ENCODE measurements around the gene NECTIN1.

The NECTIN1 gene

DNA sequence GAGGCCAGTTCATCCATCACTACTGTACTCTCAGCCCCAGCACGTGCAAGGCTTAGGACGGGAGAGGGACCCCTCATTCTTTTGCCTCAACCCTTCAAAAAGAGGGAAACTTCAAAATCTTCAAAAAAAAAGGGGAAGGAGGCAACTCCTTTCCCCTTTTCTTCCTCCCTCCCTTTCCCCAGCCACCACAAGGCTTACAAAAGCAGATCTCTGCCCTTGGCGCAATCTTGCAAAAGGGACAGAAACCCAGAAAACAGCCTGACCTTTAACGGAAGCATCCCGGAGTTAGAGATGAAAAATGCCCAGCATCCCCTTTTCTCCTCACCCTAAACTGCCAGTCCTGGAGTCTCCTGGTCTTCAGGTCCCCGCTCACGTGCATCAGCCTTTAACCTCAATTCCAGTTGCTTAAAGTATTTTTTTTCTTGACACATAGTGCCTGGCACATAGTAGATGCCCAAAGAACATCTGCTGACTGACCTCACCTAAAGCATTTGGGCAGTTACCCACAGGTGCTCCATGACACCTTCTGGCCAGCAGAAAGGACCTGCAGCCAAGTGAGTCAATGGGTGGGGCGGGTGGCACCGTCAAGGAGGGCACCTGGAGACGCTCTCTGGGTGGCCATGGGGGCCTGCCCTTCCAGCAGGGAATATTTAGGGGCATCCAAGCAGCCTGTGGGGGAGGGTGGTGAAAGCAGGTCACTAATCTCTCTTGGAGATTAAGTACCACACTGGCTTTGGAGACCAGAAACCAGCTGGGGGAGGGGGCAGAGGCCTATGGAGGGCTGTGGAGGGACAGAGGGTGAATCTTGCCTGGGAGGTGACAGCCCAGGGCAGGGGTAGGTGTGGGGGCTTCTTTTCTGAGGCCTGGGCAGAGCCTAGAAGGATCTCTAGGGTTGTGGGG, 16.3 kb downstream of the NECTIN1 start:
- DNase-seq (ENCODE audit: low spot score): no peak

DNA sequence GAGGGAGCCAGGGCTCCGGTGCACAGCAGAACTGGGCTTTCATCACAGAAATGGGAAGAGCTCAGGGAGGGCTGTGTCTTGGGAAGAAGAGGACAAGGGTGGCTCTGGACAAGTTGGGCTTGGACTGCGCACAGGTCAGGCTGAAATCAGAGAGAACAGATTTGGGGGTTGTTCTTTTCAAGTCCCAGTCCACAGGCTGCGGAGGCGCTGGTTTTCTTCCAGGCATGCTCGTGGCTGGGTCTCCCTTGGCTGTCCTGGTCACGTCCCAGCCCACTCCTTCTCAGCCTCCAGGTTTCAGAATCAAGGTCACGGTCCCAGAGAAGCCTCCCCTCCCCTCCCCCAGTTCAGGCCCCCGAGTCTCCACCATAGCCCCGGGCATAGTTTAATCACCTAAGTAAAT, 17.0 kb downstream of the NECTIN1 start:
- DNase-seq (ENCODE audit: low spot score): no peak

DNA sequence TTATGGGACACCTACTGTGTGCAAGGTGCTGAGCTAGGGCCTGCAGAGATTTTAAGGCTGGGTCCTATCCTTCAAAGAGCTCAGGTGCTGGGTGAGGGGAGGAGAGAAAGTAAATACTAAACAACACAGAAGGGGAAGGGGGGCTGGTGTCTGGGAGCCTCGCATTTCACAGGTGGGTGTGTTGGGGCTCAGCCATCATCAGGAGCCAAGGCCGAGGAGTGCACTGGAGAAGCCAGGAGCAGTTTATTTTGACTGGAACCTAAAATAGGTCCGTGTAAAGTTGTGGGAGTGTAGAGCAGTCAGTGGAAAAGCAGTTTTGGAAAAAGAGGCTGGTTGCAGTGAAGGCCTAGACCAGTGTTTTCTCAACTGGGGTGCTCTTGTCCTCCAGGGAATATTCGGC, 17.5 kb downstream of the NECTIN1 start:
- no peak for DNase-seq (ENCODE audit: low spot score)

DNA sequence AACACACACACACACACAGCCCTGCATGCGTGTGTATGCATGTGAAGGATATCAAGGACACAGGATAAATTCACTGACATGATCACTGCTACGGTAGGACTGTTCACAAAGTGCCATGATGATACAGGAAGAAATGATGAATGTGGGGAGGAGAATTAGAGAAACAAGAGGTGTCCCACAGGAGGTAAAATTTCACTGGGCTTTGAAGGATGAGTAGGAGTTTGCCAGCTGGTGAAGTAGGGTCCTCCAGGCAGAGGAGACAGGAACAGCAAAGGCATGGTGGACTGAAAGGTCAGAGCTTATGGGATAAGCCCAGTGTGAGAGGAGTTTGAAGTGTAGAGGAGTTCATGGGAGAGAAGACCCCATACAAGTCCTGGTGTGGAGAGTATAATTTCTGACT, 18.6 kb downstream of the NECTIN1 start:
- no peak for DNase-seq (ENCODE audit: low spot score)

DNA sequence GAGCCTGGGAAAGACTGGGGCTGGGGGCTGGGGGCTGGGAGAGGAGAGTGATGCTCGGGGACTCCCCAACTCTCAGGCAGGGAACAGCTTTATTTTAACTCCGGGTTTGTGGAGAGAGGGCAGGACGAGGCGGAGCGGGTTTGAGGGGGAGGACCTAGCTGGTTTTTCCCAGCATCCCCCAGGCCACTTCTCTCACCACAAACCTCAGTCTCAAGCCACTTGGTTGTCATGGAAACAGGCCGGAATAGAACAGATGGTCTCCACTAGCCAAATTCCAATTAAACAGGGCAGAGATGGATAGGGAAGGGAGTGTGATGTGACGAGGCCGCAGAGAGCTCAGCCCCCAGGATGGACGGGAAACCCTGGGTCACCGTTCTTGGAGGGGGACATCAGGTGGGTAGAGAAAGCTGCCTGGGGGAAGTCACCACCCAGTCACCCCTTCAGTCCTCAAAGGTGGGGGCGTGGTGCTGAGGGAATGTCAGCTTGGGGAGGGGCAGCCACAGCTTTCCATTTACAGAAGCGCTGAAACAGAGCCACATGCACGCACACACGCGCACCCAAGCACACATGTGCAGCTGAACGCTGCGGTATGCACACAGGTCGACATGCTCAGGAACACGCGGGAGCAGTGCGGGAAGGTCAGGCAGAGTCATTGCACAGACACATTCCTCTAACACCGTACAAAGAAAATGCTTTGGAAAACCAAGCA, 19.2 kb downstream of the NECTIN1 start:
- DNase-seq (ENCODE audit: low spot score): no peak

DNA sequence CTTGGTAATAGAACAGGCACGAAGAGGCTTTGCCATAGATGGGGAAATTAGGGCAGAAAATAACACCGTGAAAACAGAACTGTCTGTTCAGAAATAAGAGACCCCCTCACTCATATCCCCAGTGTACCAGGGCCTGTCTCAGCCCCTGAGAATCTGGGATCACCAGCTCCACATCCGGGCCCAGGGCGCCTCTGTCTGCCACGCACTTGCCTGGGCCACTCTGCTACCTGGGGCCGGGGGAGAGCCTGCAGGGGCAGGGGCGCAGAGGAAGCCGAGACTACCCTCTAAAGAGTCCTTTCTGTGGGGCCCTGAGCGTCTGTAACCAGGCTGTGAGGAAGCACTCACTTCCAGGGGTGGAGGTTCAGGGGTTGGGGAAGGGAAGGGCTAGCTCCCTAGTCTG, 19.8 kb downstream of the NECTIN1 start:
- no peak for DNase-seq (ENCODE audit: low spot score)

DNA sequence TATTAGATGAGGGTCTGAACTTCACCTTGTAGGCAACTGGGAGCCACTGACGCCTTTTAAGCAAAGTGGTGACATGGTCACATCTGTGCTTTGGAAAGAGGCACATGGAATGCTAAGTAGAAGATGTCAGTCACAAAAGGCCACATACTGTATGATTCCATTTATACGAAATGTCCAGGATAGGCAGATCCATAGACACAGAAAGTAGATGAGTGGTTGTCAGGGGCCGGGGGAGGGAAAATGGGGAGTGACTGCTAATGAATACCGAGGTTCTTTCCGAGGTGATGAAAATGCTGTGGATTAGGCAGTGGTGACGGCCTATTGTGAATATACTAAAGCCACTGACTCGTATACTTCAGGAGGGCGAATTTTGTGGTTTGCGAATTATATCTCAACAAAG, 20.6 kb downstream of the NECTIN1 start:
- DNase-seq (ENCODE audit: low spot score): no peak

DNA sequence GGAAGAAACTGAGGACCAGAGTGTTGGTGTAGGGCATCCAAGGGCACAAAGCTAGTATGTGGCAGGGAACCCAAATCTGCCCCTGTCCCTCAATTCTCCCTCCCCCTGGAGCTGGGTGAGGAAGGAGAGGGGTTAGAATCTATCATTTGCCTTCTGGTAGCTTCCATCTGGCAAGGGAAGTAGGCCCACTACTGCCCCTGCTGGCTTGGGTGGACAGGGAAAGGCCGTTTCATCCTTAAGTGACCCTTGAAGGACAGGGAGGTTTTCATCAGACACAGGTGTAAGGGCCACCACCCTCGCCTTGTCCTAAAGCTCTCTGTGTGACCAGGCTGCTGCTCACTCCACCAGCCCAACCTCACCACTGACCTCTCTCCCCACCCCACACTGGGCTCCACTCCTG, 22.1 kb downstream of the NECTIN1 start:
- DNase-seq (ENCODE audit: low spot score): no peak

DNA sequence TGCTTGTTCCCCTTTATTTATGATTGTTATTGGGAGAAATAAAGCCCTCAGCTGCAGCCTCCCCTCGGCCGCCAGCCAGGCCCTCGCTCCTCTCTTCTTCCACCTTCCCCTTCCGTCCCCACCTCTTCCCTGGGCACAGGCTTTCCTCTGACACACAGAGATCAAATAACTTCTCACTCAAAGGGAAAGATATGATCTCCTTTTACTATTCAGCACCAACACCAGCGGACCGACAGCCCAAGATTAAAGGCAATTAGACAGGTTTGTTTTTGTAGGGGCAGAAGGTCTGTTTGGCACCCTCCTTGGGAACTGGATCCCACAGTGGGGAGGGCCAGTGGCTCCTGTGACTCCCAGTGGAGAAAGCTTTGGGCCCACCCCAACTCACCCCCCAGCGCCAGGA, 23.0 kb downstream of the NECTIN1 start:
- no peak for DNase-seq (ENCODE audit: low spot score)

DNA sequence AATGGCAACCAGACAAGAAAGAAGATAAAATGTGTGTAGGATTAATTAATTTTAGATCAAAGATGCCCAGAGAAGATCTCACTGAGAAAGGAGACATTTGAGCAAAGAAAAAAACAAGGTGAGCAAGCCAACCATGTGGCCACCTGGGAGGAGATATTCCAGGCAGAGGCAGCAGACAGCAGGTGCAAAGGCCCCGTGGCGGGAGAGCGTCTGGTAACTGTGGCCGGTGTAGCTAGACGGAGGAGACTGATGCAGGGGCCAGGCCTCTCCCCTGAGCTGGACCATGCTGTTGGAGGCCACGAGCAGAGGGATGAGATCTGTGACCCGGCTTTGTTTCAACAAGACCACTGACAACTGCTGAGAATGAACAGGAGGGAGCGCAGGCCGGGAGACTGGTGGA, 23.6 kb downstream of the NECTIN1 start:
- DNase-seq (ENCODE audit: low spot score): no peak

DNA sequence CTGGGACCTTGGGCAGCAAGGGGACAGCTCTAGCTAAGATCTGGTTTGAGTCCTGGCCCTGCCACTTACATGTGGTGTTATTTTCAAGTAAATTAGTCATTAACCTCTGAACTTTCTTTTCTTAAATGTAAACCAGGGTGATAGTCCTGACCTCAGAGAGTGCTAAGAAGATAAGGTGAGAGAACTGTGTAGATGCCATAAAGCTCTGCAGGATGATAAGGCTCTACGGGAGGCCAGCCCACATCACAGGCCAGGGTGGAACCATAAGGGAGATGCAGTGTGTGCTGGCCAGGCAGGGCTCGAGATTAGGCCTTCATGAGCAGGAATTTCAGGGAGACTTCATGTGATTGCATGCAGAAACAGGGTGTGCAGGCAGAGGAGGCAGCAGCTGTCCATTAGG, 24.2 kb downstream of the NECTIN1 start:
- no peak for DNase-seq (ENCODE audit: low spot score)

DNA sequence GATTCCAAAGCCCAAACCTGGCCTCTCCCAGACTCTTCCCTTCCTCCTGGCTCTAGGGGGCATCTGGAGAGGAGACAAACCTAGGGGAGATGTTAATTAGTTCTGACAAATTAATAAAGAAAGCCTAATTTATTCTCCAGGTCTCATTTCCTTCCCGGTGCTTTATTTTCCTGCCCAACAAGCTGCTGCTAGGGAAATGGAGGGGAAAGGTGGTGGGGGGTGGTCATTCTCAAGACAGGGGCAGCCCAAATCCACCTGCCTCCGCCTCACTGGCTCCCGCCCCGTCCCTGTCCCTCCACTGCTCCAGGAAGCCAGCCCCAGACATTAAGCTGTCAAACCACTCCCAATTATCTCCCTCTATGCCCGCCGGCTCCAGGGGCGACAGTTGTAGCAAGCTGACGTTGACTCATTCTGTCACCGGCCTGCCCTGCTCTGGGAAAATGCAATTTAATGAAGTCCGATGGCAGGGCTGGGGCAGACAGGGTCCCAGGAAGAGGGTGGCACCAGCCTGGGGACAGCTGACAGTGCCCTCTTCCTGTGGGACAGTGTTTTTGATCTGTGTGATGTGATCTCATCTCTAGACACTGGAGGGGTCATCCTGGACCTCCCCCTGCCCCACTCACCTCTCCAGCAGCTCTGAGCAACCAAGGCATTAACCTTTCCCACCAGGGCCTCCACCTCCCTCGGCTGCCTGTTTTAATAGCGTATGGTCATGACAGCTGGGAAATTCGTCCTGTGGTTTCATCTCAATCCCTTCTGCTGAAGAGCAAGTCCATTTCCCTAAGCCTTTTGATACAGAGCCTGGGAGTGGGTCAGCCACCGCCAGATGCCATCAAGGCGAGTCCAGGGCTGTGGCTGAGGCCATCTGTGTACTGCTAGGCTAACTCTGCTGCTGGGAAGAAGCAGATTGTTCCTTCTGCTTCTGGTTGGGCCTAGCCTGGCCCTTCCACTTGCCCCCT, 27.1 kb downstream of the NECTIN1 start:
- DNase-seq (ENCODE audit: low spot score): no peak

DNA sequence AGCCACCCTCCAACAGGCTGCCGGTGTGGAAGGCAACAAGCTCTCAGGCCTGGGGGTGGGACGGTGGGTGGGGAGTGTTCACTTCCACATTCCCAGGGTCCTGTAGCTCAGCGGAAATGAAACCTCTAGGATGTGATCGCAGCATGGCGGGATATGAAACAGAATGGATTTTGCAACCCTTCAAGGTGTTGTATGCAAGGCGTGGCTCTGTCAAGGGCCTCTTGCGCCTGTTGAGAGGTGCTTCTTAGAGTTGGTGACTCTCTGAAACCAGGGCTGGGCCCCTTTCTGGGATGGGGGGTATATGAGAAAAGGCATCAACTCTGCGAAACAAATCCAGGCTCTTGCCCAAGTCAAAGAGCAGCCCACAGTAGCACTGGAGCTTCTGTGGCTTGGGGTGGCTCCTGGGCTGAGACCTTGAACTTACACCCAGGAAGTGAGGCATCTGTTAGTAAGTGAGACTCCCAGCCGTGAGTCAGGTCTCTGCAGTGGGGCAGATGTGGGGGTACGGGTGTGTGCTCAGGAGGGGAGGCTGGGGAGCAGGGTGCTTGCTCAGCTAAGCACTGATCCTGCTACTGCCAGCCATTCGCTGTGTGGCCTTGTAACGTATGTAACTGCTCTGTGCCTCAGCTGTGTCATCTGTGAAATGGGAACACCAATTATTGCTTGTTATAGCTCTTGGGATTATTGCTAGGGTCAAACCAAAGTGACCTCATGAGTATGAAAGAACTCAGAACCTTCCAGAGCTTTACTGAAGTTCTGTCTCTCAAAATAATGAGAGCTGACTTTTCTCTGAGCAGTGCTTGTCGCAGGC, 28.3 kb downstream of the NECTIN1 start:
- DNase-seq (ENCODE audit: low spot score): no peak

DNA sequence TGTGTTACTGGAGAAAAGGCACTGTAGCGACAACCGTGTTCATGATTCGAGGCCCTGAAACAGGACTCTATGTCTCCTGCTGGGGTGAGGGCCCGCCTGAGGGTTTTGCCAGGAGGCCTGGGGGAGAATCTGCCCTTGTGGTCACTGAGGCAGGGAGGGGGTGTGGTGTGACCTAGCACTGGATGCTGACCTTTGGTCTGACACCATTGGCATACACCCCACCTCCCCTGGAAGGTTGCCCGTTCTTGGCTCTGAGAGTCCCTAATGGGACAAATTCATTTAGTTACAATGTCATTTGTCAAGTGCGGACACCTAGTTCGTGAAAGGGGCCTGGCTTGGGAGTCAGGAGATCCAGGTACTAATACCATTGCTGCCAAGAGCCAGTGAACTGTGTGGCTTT, 29.0 kb downstream of the NECTIN1 start:
- DNase-seq (ENCODE audit: low spot score): no peak

DNA sequence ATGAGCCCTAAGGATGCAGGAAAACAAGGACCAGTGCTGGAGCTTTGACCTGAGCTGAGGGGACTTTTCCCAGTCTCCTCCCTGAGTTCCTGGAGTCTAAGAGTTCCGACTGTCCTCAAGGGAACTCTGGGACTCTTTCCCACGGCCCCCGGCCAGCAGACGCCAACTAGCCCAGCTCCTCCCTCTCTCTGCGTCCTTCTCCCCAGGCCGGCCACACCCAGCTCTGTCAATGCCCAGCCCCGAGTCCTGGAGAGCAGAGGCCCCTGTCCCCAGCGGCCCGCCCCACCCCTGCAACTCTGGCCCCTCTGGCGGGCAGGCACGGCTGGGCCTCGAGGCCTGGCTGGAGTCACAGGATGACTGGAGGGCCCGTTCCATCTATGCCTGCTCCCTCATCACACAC, 29.8 kb downstream of the NECTIN1 start:
- no peak for DNase-seq (ENCODE audit: low spot score)

DNA sequence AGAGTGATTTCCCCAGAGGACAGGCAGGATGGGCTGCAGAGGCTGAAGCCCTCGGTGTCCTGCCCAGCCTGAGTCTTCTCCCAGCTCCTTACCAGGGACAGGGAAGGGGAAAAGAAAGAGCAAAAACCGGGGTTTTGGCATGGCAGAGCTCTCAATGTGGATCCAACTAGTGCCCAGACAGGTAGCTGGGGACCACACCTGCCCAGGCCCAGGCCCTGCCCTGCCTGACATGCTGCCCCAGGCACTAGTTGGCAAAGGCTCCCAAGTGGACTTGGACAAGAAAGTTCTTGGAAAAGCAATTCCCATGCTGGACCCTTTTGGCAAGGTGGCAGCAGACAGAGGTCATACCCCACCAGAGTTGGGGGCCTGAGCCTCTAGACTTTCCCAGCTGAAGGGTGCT, 31.1 kb downstream of the NECTIN1 start:
- no peak for DNase-seq (ENCODE audit: low spot score)

DNA sequence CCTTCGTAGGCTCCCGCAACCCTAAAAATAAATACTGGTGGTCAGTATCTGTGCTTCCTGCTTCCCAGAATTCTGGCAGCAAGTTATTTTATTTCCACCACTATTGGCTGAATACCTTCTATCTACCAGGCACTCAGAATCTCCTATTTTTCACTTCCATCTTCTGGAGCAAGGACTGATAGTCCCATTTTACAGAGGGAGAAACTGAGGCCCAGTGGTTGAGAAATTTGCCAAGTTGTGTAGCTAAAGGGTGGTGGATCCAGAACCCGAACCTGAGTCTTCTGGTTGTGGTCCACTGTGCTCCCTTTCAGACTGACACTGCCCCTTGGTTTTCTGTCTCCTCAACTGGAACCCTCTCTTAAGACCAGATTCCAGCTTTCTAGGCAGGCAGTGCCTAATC, 31.6 kb downstream of the NECTIN1 start:
- no peak for DNase-seq (ENCODE audit: low spot score)

DNA sequence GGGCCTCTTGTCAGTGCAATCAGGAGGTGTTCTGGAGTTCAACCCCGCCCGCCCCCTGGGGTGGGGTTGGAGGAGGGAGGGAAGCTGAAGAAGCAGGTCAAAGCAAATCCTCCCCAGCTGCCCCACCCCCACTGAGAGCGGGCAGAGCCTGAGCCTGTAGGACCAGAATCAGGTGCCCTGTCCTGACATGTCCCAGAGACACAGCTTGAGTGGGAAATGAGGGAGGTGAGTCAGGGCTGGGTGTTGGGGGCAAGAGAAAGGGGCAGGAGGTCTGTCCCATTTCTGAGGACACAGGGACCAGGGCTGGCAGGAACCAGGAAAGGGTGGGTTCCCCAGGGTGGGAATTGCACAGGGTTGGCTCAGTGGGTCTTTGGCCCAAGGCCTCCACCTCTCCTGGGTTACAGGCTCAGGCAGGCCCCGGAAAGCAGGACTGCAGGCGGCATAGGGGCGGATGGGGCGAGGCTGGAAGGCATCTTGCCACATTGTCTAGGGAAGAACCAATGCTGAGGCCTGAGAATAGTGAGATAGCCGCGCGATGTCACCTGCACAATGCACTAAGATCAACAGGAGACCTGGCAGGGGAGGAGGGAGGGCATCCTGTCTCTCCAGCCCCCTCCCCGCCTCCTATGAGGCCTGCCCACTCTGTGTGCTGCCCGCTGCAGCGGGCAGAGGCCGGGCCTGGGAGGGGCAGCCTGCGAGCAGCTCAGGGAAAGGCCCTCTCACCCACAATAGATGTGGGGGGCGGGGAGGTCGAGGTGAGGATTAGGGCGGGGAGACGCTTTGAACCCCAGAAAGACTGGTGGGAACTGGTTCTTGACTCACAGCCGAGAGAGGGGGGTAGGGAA, 32.4 kb downstream of the NECTIN1 start:
- no peak for DNase-seq (ENCODE audit: low spot score)

DNA sequence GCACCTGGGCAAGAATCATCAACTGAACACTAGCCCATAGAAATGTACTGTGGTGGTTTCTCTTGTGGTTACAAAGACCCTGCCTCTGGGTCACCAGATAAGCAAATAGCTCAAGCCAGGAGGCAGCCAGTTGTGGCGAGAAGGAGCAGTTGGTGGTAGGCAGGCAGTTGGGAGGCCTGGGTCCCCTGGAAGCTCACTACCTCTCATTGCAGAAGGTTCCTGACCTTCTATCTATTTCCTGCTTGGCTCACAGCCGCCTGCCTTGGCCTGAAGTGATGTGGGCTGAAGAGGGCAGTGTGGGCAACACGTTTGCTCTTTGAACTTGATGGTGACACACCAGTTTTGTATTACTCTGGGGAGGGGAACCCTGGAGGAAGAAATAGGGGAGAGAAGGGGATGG, 34.7 kb downstream of the NECTIN1 start:
- no peak for DNase-seq (ENCODE audit: low spot score)

DNA sequence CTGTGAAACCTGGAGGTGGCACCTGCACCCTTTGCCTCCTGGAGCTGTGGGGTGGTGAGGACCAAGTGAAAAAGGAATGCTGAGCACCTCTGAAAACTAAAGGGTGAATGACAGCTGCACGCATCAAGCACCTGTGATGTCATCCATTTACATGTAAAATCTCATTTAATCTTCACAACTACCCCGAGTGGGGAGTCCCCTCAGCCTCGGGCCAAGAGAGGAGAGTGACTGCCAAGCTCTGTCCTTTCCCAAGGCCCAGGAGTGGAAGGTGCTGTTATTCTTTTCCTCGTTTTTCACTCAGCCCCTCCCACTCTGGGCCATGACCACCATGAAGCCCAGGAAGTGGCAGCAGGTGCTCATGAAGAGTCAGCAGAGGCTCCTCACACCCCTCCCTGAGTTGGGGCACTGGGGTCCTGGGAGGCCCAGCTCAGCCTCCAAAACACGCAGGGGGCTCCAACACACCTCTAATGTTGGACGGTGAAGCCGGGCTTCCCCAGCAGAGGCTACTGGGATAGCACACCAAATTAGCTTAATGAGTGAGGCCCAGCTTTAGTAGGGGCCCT, 35.7 kb downstream of the NECTIN1 start:
- no peak for DNase-seq (ENCODE audit: low spot score)

DNA sequence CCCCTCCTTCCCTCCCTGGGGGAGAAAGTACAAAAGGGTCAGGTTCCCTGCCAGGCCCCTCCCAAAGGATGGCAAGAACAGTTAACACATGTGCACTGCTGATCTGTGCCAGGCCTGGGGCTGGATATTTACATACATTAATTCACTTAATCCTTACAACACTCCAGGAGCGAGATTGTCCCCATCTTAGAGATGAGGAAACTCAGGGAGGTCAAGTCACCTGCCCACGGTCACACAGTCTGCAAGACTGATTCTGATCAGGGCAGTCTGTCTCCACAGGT, 36.5 kb downstream of the NECTIN1 start:
- no peak for DNase-seq (ENCODE audit: low spot score)

Data from globus pallidus (tissue), 1 donor.